IPS DF 19.7 (cell line): Measurements from ENCODE around the gene SIRPA.

Experiments
- DNase-seq: peaks from one replicate; pipeline ENCODE4 v3.0.0-alpha.2; 2013; ENCODE audit warnings: low read depth, low spot score

The SIRPA gene

DNA sequence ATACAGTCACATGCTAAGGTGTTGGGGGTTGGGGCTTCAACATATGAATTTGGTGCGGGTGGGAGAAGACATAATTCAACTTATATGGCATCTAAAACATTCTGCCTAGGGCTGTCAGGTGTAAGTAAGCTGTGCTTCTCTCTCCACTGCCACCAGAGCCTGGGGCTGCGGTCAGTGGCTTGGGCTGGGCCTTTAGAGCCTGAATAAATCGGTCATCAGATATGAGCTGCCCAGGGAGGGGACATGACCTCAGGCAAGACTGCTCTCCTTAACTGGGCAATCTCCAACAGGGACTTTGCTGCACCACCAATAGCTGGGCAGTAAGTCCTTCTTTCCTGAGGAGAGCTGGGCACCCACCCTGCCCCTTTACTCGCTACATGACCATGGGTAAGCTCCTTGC lies 24.9 kb upstream of the SIRPA start:
- no peak for DNase-seq

DNA sequence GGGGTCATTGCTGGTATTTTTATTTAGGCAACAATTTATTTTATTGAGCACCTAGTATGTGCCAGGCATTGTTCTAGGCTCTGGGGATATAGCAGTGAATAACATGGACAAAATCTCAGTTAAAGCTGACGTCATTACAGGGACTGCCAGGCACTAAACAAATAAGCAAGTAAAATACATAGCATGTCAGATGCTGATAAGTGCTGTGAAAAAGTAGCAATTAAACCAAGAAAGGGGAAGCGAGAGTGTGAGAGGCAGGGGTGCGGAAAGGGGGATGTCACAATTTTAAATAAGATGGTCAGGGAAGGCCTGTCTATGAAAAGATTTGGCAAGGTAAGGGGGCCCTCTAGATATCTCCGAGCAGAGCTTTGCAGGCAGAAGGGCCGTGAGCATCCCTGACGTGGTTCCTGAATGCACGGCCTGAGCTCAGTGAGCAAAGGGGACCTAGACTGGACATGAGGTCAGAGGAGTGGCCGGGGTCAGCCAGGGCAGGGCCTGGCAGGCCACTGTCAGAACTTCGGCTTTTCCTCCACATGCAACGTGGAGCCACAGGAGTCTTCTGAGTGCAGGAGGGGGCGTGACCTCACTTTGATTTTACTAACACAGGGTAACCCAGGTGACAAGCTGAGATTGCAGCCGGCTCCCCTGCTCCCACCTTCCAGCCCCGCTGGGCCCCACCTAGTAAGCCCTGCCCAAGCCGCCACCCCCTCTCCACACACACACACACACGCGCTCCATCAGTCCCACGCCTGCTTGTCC lies 24.2 kb upstream of the SIRPA start:
- DNase-seq, result no peak

GRCh38 chr20:1871807-1872458 lies 23.3 kb upstream of the SIRPA start:
- DNase-seq, result no peak

- no peak for DNase-seq
Measured at GRCh38 chr20:1872459-1873097, 22.6 kb upstream of the SIRPA start.

GRCh38 chr20:1874450-1875182 lies 20.6 kb upstream of the SIRPA start:
- no peak for DNase-seq

DNA sequence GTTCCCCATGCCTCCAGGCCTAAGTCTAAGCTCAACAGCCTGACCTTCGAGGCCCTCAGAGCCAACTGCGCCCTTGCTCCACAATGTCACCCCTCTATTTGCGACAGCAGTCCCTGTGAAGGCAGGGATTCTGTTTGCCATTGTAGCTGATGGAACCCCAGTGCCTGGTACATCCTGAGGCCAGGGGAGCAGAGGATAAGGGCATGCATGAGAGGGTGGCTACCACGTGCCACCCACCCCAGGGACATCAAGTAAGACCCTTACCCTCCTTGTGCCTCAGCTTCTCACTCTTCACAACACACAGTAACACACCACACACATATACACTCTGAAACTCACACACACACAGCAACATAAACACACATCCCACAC lies 20.0 kb upstream of the SIRPA start:
- DNase-seq, result no peak

GRCh38 chr20:1875762-1876161 lies 19.4 kb upstream of the SIRPA start:
- no peak for DNase-seq

DNA sequence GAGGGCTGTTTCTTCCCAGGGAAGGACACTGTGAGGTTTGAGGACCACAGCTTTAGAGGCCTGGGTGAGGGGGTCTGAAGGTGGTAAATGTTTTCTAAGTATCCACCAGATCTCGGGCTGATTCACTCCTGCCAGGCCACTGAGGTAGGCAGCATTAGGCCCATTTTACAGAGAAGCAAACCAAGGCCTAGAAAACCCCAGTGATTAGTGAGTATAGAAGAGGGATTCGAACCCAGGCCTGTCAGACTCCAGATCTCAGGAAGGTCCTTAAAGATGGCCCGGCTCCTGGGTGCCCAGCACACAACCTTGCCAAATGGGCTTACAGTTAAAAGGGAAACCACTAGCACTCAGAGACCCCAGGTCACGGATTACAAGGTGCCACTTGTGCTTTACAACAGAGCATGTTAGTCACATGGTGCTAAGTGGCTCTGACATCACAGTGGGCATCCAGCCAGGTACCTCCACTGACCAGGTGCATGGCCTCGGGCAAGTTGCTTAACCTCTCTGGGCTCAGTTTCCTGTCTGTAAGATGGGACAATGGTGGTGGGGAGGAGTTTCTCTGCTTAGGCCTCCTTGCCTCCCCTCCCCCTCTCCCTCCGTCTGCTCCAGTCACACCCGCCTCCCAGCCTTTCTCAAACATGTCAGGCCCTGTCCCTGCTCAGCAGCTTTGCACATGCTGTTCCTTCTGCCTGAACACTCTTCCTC lies 18.8 kb upstream of the SIRPA start:
- no peak for DNase-seq

- DNase-seq, result no peak
Measured at GRCh38 chr20:1876975-1877608, 18.1 kb upstream of the SIRPA start.

GRCh38 chr20:1877609-1878200 lies 17.5 kb upstream of the SIRPA start:
- no peak for DNase-seq

GRCh38 chr20:1879369-1879768 lies 15.8 kb upstream of the SIRPA start:
- no peak for DNase-seq

DNA sequence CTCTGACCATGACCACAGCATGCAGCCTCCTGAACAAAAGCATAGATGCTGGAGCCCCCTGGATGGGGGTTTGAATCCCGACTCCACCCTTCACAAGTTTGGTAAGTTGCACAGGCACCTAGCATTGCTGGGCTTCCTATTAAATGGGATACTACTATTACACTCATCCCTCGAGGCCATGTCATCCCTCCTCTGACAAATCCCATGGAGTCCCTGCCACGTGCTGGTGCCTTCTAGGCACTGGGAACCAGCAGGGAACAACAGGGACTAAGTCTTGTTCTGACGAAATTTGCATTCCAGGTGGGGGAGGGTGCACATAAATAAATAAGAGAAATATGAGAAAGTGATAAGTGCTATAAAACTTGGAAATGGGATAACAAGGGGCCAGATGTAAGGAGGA lies 15.3 kb upstream of the SIRPA start:
- DNase-seq, result no peak

DNA sequence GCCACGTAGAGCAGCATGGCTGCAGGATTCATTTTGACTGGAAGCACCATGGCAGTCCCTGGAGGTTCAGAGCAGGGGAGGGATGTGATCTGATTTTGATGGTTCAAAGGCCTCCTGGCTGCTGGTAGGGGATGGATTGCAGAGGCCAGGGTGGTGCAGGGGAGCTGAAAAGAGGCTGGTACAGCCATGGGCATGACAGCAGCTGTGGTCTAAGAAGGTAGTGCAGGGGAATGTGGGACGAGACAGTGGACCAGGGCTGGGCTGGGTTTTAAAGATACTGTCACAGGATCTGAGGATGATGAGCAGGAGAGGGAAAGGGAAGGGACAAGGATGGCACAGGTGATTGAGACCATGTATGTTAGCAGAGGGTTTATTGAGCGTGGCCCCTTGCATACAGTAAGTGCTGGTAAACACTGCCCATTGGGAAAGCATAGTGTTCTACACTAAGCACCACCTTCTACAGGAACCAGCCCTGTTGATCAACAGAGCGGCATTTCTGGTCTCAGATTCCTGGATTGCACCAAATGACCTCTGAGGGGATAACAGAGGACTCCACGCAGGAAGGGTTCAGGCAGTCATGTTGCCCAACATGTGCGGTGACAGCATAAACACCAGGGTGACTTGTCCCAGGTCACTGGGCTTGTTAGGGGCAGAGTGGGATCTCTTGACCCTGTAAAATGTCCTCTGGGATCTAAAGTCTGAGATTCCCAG lies 14.5 kb upstream of the SIRPA start:
- no peak for DNase-seq

GRCh38 chr20:1881240-1881835 lies 13.9 kb upstream of the SIRPA start:
- no peak for DNase-seq

DNA sequence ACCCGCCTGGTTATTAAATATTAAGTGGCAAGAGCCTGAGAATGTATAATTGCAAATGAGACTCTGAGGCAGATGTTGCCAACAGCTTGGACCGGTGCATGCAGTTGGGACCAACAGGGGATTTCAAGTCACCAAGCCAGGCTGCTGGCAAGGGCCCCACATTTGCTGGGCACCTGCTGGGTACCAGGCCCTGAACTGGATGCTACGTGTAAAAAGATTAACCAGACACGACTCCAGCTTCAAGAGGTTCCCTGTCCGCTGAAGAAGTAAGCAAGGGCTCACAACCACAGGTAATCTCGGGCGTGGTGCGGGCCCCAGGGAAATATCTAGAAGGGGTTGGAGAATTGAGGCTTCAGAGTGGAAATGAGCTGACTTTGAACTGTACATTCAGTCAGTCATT lies 13.2 kb upstream of the SIRPA start:
- DNase-seq, result no peak

DNA sequence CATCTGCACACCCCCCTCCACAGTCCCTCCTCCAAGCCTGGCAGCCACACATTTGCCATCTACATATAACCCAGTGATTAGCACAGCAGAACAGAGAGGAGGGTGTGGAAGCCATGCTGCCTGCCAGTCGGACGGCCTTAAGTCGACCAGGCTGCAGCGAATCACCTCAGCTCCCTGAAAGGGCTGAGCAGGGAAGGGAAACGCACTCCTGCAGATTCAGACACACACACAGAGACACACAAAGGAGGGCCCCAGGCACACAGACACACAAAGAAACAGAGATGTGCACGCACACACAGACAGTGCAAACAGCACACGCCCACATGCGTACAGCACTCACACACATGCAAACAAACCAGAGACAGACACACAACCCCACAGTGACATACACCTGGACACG lies 11.2 kb upstream of the SIRPA start:
- no peak for DNase-seq

GRCh38 chr20:1885254-1885653 lies 10.0 kb upstream of the SIRPA start:
- no peak for DNase-seq

DNA sequence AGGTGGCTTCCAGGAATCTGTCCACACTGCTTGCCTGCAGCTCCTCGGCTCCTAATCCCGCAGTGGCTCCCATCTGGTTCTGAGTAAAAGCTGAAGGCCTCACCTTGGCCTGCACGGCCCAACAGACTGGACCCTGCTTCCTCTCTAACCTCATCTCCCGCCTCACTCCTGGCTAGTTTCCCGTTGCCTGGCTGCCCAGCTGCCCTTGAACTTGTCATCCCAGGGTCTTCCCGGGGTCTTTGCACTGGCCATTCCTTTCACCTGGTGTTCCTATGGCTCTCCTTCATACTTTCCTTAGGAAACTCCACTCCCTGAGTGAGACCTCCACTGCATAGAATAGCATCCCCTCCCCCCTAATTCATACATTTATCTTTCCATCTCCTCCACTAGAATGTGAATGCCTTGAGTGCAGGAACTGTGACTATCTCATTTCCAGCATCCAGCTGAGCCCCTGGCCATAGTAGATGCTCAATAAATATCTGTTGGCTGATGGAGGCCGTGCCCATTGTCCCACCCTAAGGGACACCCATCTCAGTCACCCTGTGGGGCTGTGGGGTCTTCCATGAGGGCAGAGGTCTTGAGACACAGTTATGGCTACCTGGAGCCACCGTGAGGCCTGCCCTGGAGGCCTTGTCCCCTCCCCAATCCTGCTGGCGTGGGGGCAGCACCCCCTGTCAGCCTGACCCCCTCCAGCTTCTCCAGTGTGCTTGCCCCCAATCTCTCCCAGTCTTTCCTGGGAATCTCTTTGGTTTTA lies 9.1 kb upstream of the SIRPA start:
- no peak for DNase-seq

DNA sequence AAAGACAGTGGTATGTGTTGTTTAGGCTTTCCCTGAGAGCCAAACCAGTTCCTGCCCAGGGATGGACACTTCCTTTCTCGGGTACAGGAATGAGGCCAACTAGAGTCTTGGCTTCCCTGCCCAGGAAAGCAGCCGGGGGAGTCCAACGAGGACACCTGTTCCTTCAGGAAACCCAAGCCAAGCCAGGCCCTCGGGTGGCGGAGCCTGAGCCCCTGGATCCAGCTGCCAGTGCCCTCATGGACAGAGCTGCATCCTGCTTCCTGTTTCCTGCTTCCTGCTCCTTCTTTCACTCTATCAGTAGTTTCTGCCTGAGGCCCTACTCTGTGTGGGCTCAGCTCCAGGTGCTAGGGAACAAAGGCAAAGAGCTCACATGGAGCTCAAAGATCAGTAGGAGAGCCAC lies 7.9 kb upstream of the SIRPA start:
- DNase-seq, result no peak
